ENCODE measurements around the gene GSPT1. TPM values are rescaled to one million over a fixed set of nuclear protein-coding genes. Genes with fewer than 3 reads are reported as not detected.
A peak's percentile ranks its signal among the peaks of the same experiment; 100 is the strongest.

GSPT1 gene
- total RNA-seq, 1 donor, result 106 TPM

DNA sequence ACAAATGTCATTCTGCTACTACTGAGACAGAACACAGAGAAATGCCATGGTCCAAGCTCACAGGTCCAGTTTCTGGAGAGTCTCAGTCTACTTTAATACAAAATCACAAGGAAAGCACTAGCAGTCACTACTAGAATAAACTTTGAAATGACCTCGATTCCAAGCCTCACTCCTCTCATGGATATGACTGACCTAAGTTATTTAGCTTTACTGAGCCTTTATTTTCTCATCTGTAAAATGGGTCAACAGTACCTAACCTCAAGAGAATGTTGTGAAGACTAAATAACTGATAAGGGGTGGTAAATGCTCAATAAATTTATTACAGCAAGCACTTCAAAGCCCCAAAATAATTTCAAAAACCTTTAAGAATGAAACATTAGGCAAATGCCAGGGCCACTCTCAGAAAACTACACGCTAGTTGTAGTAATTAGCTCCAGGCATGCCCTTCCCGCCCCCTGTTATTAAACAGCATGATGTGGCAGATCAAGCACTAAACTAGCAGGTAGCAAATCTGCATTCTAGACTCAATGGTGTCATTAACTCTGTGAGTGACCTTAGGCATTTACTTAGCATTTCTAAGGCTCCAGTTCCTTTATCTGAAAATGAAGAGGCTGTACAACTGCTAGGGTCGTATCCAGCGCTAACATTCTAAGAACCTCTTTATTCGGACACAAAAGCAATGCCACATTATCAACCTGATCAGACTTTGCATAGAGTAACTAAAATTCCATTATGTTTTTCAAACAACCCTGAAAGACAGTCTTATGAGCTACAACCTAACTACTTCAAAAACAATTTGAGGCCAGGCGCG, 8.4 kb downstream of the GSPT1 start:
- DNase-seq (ENCODE audit: low read depth), result no peak
- no peak overlapping the region for H3K4me3 ChIP-seq (ENCODE audit: low read depth, low read length)
- TF ChIP-seq, protein P1, sequence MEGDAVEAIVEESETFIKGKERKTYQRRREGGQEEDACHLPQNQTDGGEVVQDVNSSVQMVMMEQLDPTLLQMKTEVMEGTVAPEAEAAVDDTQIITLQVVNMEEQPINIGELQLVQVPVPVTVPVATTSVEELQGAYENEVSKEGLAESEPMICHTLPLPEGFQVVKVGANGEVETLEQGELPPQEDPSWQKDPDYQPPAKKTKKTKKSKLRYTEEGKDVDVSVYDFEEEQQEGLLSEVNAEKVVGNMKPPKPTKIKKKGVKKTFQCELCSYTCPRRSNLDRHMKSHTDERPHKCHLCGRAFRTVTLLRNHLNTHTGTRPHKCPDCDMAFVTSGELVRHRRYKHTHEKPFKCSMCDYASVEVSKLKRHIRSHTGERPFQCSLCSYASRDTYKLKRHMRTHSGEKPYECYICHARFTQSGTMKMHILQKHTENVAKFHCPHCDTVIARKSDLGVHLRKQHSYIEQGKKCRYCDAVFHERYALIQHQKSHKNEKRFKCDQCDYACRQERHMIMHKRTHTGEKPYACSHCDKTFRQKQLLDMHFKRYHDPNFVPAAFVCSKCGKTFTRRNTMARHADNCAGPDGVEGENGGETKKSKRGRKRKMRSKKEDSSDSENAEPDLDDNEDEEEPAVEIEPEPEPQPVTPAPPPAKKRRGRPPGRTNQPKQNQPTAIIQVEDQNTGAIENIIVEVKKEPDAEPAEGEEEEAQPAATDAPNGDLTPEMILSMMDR (IDR thresholded peaks at IDR 0.05; ENCODE audit: insufficient read depth, low read length), result no peak

- DNase-seq (ENCODE audit: low read depth), result no peak
- no peak overlapping the region for H3K4me3 ChIP-seq (ENCODE audit: low read depth, low read length)
- TF ChIP-seq, protein P1 (IDR thresholded peaks at IDR 0.05; ENCODE audit: insufficient read depth, low read length), result no peak
These were observed 11.8 kb downstream of the GSPT1 start for GRCh38 chr16:11903906-11904305.

DNA sequence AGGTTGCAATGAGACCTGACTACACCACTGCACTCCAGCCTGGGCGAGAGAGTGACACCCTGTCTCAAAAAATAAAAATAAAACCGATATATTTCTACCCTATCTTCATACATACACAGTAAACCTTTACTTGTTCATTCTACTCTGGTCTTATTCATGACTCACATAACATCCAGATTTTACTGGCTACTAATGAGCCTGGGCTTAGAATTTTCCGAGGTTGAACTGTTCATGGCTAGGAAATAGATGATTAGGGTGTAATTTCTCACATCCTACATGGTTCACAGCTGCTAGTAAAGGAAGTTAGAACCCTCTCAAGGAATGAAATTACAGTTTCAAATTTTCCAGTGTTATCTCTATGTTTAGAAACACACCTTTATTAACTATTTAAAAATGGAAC, 14.7 kb downstream of the GSPT1 start:
- no peak for DNase-seq (ENCODE audit: low read depth)
- TF ChIP-seq, protein P1 (IDR thresholded peaks at IDR 0.05; ENCODE audit: insufficient read depth, low read length), result no peak

GRCh38 chr16:11896486-11897176, 19.1 kb downstream of the GSPT1 start:
- peak; percentile 72 for DNase-seq (ENCODE audit: low read depth)
- TF ChIP-seq, protein P1 (IDR thresholded peaks at IDR 0.05; ENCODE audit: insufficient read depth, low read length), result no peak
- H3K4me3 ChIP-seq (ENCODE audit: low read depth, low read length), result no peak overlapping the region

More for the DNA sequence above, 14.7 kb downstream of the GSPT1 start:
- no peak overlapping the region for H3K4me3 ChIP-seq (ENCODE audit: low read depth, low read length)

- DNase-seq (ENCODE audit: low read depth), result no peak
- TF ChIP-seq, protein P1 (IDR thresholded peaks at IDR 0.05; ENCODE audit: insufficient read depth, low read length), result no peak
- no peak overlapping the region for H3K4me3 ChIP-seq (ENCODE audit: low read depth, low read length)
These were observed 22.2 kb downstream of the GSPT1 start for GRCh38 chr16:11893571-11893970.

DNA sequence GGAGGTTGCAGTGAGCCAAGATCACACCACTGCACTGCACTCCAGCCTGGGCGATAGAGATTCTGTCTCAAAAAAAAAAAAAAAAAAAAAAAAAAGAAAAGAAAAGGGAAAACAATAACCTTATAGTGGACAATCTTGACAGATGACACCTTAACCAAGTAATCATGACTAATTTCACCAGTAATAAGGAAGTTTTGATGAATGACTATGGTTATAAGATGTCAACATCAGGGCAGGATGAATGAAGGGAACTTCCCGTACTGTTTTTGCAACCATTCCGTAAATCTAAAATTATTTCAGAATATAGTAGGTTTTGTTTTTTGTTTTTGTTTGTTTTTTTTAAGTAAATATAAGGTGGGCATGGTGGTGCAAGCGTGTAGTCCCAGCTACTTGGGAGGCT, 23.0 kb downstream of the GSPT1 start:
- no peak overlapping the region for H3K4me3 ChIP-seq (ENCODE audit: low read depth, low read length)
- TF ChIP-seq, protein P1 (IDR thresholded peaks at IDR 0.05; ENCODE audit: insufficient read depth, low read length), result no peak
- no peak for DNase-seq (ENCODE audit: low read depth)

Data from fibroblast of the aortic adventitia (primary cell).